Measurements from ENCODE around the gene PIK3C3. TPM values are rescaled to one million over a fixed set of nuclear protein-coding genes. Genes with fewer than 3 reads are reported as not detected.

The PIK3C3 gene
- polyA plus RNA-seq, 1 donor from 2014 or later: 42.9 TPM

DNA sequence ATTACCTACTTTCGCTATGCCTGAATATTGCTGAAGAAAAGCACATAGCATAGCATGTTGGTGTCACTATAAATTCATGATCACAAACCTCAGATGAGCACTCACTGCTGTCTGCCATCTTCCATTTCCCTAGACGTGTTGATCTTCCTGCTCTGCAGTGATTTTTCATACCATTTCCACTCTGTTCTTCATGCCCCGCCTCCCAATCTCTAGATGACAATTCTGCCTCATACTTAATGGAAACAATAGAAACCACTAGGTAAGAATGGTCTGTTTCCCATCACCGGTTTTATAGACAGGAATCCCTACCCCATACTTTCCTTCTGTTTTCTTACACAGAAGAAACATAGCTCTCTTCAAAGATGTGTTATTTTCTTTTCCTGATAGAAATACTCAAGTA, 63.8 kb downstream of the PIK3C3 start:
- no peaks in the 10 kb centered on the region for H3K9me2 ChIP-seq (ENCODE audit: insufficient read depth, low read length)
- no peak overlapping the region for H3K9ac ChIP-seq (ENCODE audit: low read length)
- H4K20me1 ChIP-seq (ENCODE audit: insufficient read depth): no peaks in the 10 kb centered on the region
- TF ChIP-seq, protein P1, sequence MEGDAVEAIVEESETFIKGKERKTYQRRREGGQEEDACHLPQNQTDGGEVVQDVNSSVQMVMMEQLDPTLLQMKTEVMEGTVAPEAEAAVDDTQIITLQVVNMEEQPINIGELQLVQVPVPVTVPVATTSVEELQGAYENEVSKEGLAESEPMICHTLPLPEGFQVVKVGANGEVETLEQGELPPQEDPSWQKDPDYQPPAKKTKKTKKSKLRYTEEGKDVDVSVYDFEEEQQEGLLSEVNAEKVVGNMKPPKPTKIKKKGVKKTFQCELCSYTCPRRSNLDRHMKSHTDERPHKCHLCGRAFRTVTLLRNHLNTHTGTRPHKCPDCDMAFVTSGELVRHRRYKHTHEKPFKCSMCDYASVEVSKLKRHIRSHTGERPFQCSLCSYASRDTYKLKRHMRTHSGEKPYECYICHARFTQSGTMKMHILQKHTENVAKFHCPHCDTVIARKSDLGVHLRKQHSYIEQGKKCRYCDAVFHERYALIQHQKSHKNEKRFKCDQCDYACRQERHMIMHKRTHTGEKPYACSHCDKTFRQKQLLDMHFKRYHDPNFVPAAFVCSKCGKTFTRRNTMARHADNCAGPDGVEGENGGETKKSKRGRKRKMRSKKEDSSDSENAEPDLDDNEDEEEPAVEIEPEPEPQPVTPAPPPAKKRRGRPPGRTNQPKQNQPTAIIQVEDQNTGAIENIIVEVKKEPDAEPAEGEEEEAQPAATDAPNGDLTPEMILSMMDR (IDR thresholded peaks at IDR 0.05; ENCODE audit: poor library complexity, severe bottlenecking): no peak
- TF ChIP-seq EZH2 (IDR thresholded peaks at IDR 0.05; ENCODE audit: borderline replicate concordance, insufficient read depth, low read length, poor library complexity, severe bottlenecking): no peak
- TF ChIP-seq SMC3 (conservative IDR thresholded peaks at IDR 0.05; ENCODE audit: poor library complexity): no peak
- no peak for TF ChIP-seq MXI1 (conservative IDR thresholded peaks at IDR 0.05; ENCODE audit: poor library complexity, severe bottlenecking)
- no peak for TF ChIP-seq EP300 (conservative IDR thresholded peaks at IDR 0.05; ENCODE audit: poor library complexity, severe bottlenecking)
- TF ChIP-seq POLR2AphosphoS5 (IDR thresholded peaks at IDR 0.05): no peak
- no peak for TF ChIP-seq TAF1 (IDR thresholded peaks at IDR 0.05; ENCODE audit: low read depth)
- TF ChIP-seq, protein P2, sequence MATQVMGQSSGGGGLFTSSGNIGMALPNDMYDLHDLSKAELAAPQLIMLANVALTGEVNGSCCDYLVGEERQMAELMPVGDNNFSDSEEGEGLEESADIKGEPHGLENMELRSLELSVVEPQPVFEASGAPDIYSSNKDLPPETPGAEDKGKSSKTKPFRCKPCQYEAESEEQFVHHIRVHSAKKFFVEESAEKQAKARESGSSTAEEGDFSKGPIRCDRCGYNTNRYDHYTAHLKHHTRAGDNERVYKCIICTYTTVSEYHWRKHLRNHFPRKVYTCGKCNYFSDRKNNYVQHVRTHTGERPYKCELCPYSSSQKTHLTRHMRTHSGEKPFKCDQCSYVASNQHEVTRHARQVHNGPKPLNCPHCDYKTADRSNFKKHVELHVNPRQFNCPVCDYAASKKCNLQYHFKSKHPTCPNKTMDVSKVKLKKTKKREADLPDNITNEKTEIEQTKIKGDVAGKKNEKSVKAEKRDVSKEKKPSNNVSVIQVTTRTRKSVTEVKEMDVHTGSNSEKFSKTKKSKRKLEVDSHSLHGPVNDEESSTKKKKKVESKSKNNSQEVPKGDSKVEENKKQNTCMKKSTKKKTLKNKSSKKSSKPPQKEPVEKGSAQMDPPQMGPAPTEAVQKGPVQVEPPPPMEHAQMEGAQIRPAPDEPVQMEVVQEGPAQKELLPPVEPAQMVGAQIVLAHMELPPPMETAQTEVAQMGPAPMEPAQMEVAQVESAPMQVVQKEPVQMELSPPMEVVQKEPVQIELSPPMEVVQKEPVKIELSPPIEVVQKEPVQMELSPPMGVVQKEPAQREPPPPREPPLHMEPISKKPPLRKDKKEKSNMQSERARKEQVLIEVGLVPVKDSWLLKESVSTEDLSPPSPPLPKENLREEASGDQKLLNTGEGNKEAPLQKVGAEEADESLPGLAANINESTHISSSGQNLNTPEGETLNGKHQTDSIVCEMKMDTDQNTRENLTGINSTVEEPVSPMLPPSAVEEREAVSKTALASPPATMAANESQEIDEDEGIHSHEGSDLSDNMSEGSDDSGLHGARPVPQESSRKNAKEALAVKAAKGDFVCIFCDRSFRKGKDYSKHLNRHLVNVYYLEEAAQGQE (IDR thresholded peaks at IDR 0.05; ENCODE audit: borderline replicate concordance): no peak
- no peak for TF ChIP-seq RAD21 (conservative IDR thresholded peaks at IDR 0.05)
- no peak overlapping the region for H3K4me2 ChIP-seq (ENCODE audit: low read length)
- H3K4me3 ChIP-seq (ENCODE audit: low read length): no peak overlapping the region
- no peak overlapping the region for H2AFZ ChIP-seq (ENCODE audit: low read depth, low read length)
- H3F3A ChIP-seq (ENCODE audit: insufficient read depth, low read length, poor library complexity, severe bottlenecking): no peaks in the 10 kb centered on the region
- H3K79me2 ChIP-seq (replicated peaks; ENCODE audit: insufficient read depth, low read length): no peaks in the 10 kb centered on the region
- no peaks in the 10 kb centered on the region for H3K36me3 ChIP-seq (ENCODE audit: insufficient read depth, low read length)
- H3K27ac ChIP-seq (ENCODE audit: low read length): no peak overlapping the region
- H3K9me3 ChIP-seq (ENCODE audit: low read length): no peaks in the 10 kb centered on the region
- H3K27me3 ChIP-seq (ENCODE audit: insufficient read depth, low read depth, low read length): no peaks in the 10 kb centered on the region

DNA sequence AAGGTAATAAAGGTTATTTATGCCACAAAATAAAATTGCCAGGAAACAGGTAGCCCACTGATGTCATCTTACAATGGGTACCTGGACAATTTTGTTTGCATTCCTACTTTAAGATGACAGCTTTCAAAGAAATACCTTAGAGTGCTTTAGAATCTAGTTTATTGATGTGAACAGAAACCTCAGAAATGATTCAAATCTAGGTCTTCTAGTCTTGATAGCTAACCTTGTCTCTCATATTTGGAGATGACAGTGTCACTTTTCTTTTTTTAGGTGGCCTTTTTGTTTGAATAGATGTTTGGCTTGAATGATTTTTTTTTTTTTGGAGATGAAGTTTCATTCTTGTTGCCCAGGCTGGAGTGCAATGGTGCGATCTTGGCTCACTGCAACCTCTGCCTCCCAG, 69.1 kb downstream of the PIK3C3 start:
- TF ChIP-seq TAF1 (IDR thresholded peaks at IDR 0.05; ENCODE audit: low read depth): no peak
- no peak for TF ChIP-seq EZH2 (IDR thresholded peaks at IDR 0.05; ENCODE audit: borderline replicate concordance, insufficient read depth, low read length, poor library complexity, severe bottlenecking)
- TF ChIP-seq RAD21 (conservative IDR thresholded peaks at IDR 0.05): no peak
- TF ChIP-seq MXI1 (conservative IDR thresholded peaks at IDR 0.05; ENCODE audit: poor library complexity, severe bottlenecking): no peak
- no peaks in the 10 kb centered on the region for H3K27me3 ChIP-seq (ENCODE audit: insufficient read depth, low read depth, low read length)
- no peak overlapping the region for H3K4me3 ChIP-seq (ENCODE audit: low read length)
- H4K20me1 ChIP-seq (ENCODE audit: insufficient read depth): no peaks in the 10 kb centered on the region
- H3F3A ChIP-seq (ENCODE audit: insufficient read depth, low read length, poor library complexity, severe bottlenecking): no peaks in the 10 kb centered on the region
- H3K79me2 ChIP-seq (replicated peaks; ENCODE audit: insufficient read depth, low read length): no peaks in the 10 kb centered on the region
- H3K9me3 ChIP-seq (ENCODE audit: low read length): no peaks in the 10 kb centered on the region
- no peak overlapping the region for H2AFZ ChIP-seq (ENCODE audit: low read depth, low read length)
- H3K9ac ChIP-seq (ENCODE audit: low read length): no peak overlapping the region
- H3K36me3 ChIP-seq (ENCODE audit: insufficient read depth, low read length): no peaks in the 10 kb centered on the region
- no peak overlapping the region for H3K4me2 ChIP-seq (ENCODE audit: low read length)
- H3K9me2 ChIP-seq (ENCODE audit: insufficient read depth, low read length): no peaks in the 10 kb centered on the region
- no peak overlapping the region for H3K27ac ChIP-seq (ENCODE audit: low read length)

Measured in neural cell (in vitro differentiated cells).